HAP-1 (cell line): Measurements from ENCODE around the gene NBEAL2.

Experiments used
- DNase-seq, 2 experiments: peaks; one replicate each; pipeline ENCODE4 v3.0.0-alpha.2; 2016 to 2020; ENCODE audit warnings: low spot score in 2 of 2
- H3K27me3 ChIP-seq: fragments of 250-450 bp; sonication (Bioruptor Pico); 2 replicates; pipeline ENCODE4 v1.5.1; 2020; ENCODE audit warnings: low read depth, mild to moderate bottlenecking, moderate library complexity
- H3K36me3 ChIP-seq: fragments of 250-450 bp; sonication (Bioruptor Pico); replicated peaks from 2 replicates; pipeline ENCODE4 v1.5.1; 2020; ENCODE audit warnings: mild to moderate bottlenecking
- H3K4me1 ChIP-seq: fragments of 250-450 bp; sonication (Bioruptor Pico); 2 replicates; pipeline ENCODE4 v1.5.1; 2020; ENCODE audit warnings: mild to moderate bottlenecking
- H3K4me3 ChIP-seq: fragments of 250-450 bp; sonication (Bioruptor Pico); 2 replicates; pipeline ENCODE4 v1.5.1; 2020; ENCODE audit warnings: mild to moderate bottlenecking, moderate library complexity
- H3K9me3 ChIP-seq: fragments of 250-450 bp; sonication (Bioruptor Pico); 2 replicates; pipeline ENCODE4 v1.5.1; 2020; ENCODE audit warnings: mild to moderate bottlenecking, moderate library complexity
- in situ Hi-C: fragments of 300-500 bp; cut with MboI; formaldehyde crosslinking; loops from 3 replicates; pipeline ENCODE4 v1.14.3; 2020; ENCODE audit warnings: low sequenced_read_pairs, inconsistent platforms, mixed read lengths

Gene NBEAL2

DNA sequence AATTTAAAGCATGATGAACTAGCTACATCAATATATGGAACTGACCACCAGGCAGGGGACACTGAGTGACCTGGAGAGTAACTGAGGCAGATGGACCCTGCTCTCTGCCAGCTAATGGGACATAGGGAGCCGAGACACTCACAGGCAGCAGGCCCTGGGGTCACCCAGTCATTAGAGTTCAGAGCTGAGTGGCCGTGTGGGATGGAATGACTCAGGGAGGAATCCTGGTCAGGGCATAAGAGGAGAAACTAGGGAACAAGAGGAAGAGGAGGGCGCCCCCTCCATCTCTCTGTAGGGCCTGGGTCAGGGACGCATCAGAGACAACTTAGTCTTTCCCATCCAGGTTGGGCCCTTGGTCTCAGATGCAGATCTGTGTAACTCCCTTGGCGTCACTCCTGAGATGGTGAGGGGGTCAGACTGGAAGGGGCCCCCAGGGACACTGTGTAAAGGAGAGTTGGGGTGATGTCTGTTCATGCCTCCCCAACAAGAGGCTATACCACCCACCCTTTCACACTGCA lies 42.7 kb upstream of the NBEAL2 start:
- Histone ChIP-seq H3K9me3 (no peaks in the 10 kb centered on the region), H3K4me3 (no peak overlapping the region), H3K4me1 (no peaks in the 10 kb centered on the region; the same call in 1 of the 2 replicates), H3K36me3 (peaks cover 51% of the 10 kb centered on the region), H3K27me3 (no peaks in the 10 kb centered on the region)
- in situ Hi-C loops = no loop called here
- no peak for DNase-seq

GRCh38 chr3:46938118-46938517 lies 41.3 kb upstream of the NBEAL2 start:
- Histone ChIP-seq H3K4me3 (no peak overlapping the region), H3K27me3 (no peaks in the 10 kb centered on the region), H3K4me1 (no peaks in the 10 kb centered on the region), H3K36me3 (peaks cover 55% of the 10 kb centered on the region), H3K9me3 (no peaks in the 10 kb centered on the region)
- no peak for DNase-seq
- in situ Hi-C loops = no loop called here

- Histone ChIP-seq H3K4me3 (no peak overlapping the region), H3K27me3 (no peaks in the 10 kb centered on the region), H3K36me3 (peaks cover 49% of the 10 kb centered on the region), H3K9me3 (no peaks in the 10 kb centered on the region), H3K4me1 (no peaks in the 10 kb centered on the region)
- in situ Hi-C loops = no loop called here
- DNase-seq = no peak
Measured at GRCh38 chr3:46939578-46940445, 39.7 kb upstream of the NBEAL2 start.

GRCh38 chr3:46942076-46942475 lies 37.4 kb upstream of the NBEAL2 start:
- H3K27me3 ChIP-seq = no peaks in the 10 kb centered on the region
- no peak for DNase-seq
- H3K9me3 ChIP-seq = no peaks in the 10 kb centered on the region
- H3K36me3 ChIP-seq = peaks cover 49% of the 10 kb centered on the region
- in situ Hi-C loops = no loop called here
- no peak overlapping the region for H3K4me3 ChIP-seq
- no peaks in the 10 kb centered on the region for H3K4me1 ChIP-seq

DNA sequence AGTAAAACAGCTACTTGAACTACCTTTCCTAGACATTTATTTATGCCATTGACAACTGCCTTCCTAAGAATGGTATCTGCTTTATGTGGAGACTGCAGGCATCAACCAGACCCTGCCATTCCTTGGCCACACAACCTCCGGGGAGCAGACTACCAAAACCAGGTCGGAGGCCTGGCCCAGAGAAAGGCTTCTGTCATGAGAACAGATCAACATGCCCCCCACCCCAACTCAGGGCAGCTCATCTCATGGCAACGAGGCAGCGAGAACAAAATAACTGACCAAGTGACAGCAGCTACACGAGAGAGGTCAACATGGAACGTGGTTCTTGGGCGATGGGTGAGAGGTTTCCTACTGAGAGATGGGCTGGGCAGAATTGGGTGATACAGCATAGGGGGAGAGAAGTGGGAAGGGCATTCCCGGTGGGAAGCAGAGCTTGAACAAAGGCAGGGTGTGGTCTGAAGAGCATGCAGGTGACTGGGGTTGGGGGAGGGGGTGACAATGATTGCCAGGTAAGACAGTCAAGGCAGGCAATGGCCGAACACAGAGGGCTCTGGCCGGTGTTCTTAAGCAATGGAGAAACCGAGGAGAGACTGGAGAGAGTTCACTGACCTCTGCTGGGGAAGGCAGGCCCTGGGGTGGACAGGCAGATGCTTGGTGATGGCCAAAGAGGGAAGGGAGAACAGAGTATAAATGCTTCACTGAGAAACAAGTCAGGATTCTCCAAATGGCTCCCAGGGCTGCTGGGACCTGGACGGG lies 36.8 kb upstream of the NBEAL2 start:
- Histone ChIP-seq H3K4me1 (no peaks in the 10 kb centered on the region), H3K36me3 (peaks cover 48% of the 10 kb centered on the region), H3K9me3 (no peaks in the 10 kb centered on the region), H3K27me3 (no peaks in the 10 kb centered on the region), H3K4me3 (no peak overlapping the region)
- in situ Hi-C loops = no loop called here
- no peak for DNase-seq

DNA sequence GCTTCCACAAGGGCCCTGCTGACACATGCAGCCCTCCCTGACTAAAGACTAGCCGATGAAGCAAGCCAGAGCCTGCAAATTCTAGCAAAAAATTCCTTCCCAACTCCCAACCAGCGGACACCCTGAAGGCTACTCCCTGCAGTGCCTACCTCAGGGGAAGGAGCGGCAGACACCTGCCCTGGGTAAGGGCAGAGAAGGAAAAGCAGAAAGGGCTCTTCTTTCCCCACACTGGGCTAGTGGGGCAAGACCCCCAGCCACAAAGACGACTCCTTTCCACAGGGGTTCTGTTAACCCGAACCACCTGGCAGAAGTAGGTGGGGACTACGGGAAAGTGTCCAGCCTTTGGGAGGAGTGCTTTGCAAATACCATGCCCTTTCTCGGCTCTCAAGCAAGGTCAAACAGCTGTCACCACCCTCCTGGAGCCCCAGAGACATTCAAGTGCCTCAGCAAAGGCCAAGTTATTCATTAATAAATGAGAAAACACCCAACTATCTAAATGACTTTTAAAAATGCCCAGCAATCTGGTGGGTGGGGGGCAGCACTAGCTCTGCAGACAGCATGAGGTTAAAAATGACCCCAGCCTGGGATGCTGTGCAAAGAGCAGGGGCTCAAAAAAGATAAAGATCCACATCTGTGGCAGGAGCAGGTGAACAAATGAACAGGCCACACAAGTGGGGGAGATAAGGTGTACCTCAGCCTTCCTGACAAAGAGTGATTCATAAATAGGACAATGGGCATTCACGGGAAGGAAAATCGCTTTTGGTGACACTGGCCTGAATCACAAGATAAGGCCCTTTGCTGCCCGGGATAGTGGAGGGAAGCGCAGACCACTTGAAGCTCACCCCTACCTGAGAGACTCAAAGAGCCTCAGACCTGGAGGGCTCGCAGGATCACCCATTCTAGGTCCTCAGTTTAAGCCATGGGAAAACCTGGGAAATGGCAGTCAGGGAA lies 36.0 kb upstream of the NBEAL2 start:
- no peak overlapping the region for H3K4me3 ChIP-seq
- in situ Hi-C loops = no loop called here
- H3K9me3 ChIP-seq = no peaks in the 10 kb centered on the region
- no peak for DNase-seq
- H3K36me3 ChIP-seq = peaks cover 49% of the 10 kb centered on the region
- no peaks in the 10 kb centered on the region for H3K27me3 ChIP-seq
- H3K4me1 ChIP-seq = no peaks in the 10 kb centered on the region

DNA sequence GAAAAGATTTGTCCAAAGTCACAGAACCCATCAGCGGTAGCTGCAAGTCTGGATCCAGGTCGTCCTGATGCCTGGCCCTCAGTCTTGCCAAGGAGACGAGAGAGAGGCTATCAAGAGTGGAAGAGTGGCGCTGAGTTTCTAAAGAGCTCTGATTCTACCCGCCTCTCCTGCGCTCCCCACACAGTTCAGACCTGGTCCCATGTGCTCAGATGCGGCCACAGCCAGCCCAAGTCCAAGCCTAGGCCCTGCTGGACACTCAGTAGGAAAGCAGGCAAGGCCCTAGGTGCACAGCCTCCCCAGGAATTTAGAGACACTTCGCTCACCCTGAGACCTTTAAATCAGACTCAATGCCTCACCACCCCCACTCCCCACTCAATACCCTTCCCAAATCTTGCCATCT lies 35.3 kb upstream of the NBEAL2 start:
- no peak for DNase-seq
- Histone ChIP-seq H3K4me3 (no peak overlapping the region), H3K27me3 (no peaks in the 10 kb centered on the region), H3K9me3 (no peaks in the 10 kb centered on the region), H3K36me3 (peaks cover 42% of the 10 kb centered on the region), H3K4me1 (no peaks in the 10 kb centered on the region; the same call in 1 of the 2 replicates)
- in situ Hi-C loops = no loop called here

GRCh38 chr3:46946416-46946815 lies 33.0 kb upstream of the NBEAL2 start:
- no peak for DNase-seq
- Histone ChIP-seq H3K9me3 (no peaks in the 10 kb centered on the region), H3K36me3 (peaks cover 23% of the 10 kb centered on the region), H3K4me1 (no peaks in the 10 kb centered on the region; the same call in 1 of the 2 replicates), H3K4me3 (no peak overlapping the region), H3K27me3 (no peaks in the 10 kb centered on the region)
- in situ Hi-C loops = no loop called here

GRCh38 chr3:46946856-46947545 lies 32.5 kb upstream of the NBEAL2 start:
- H3K36me3 ChIP-seq = peaks cover 20% of the 10 kb centered on the region
- no peak for DNase-seq
- no peaks in the 10 kb centered on the region; the same call in 1 of the 2 replicates for H3K4me1 ChIP-seq

DNA sequence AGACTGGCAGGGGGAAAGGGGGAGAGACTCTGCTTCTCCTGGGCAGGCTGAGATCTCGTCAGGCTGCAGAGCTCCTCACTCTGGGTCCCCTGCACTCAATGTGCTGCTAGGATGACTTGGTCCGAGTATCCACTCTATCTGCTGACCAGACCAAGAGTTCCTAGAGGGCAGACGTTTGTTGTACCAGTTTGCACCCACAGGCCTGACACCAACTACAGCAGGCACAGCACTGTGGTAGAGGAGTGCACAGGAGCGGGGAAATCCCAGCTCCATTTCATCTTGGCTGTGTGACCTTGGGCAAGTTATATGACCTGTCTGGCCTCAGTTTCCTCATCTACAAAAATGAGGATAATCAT lies 31.9 kb upstream of the NBEAL2 start:
- Histone ChIP-seq H3K27me3 (no peaks in the 10 kb centered on the region), H3K9me3 (no peaks in the 10 kb centered on the region), H3K4me1 (no peaks in the 10 kb centered on the region; the same call in 1 of the 2 replicates), H3K4me3 (no peak overlapping the region), H3K36me3 (peaks cover 19% of the 10 kb centered on the region)
- in situ Hi-C loops = no loop called here
- no peak for DNase-seq

More at GRCh38 chr3:46946856-46947545, 32.5 kb upstream of the NBEAL2 start:
- in situ Hi-C loops = no loop called here
- Histone ChIP-seq H3K4me3 (no peak overlapping the region), H3K9me3 (no peaks in the 10 kb centered on the region), H3K27me3 (no peaks in the 10 kb centered on the region)

DNA sequence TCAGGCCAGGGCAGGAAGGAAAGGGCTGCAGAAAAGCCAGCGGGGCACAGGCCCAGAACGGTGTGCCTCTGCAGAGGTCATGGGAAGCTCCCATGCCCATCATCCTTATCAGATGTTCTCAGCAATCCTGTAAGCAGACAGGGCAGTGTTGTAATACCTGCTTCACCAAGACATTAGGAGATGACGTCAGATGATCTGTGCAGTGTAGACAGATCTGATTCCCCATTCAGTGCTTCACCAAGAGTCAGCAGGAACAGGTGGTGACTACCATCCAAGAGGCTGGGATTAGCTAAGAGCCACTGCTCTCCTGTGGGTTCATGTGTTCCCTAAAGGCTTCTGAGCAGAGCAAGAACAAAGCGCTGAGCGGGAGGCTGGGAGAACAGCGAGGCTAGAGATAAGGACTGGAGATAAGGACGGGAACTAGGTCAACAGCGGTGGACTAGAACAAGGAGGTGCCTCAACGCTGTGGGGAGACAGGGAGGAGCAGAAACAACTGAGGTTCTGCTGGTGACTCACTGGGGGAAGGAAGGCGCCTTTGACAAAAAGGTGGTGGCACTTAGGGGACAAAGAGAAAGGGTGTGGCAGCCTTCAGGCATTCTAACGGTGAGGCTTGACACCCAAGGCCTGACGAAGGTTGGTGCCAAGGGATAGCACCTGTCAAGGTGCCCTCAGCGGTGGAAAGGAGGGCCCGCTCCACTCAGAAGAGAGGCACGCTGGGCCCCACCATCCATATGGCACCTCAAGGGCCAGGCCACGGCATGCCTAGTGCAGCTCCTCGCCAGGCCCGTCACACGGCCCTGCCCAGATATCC lies 31.3 kb upstream of the NBEAL2 start:
- no peaks in the 10 kb centered on the region for H3K9me3 ChIP-seq
- H3K4me3 ChIP-seq = no peak overlapping the region
- no peaks in the 10 kb centered on the region; the same call in 1 of the 2 replicates for H3K4me1 ChIP-seq
- in situ Hi-C loops = no loop called here
- no peaks in the 10 kb centered on the region for H3K27me3 ChIP-seq
- DNase-seq = no peak
- H3K36me3 ChIP-seq = peaks cover 16% of the 10 kb centered on the region
